Subcutaneous abdominal adipose tissue (tissue), 5 donors: ENCODE measurements around the gene C22orf39.

Experiments used
- H3K27ac ChIP-seq: one replicate; pipeline ENCODE4 v1.7.0; 2013; ENCODE audit warnings: low read depth, mild to moderate bottlenecking, inconsistent platforms, low read length, moderate library complexity
- H3K27me3 ChIP-seq, 5 donors: one replicate each; pipeline ENCODE4 v1.7.0; 2013; ENCODE audit warnings: low read length in 5 of 5, inconsistent platforms in 1 of 5; ENCODE audit not compliant: control insufficient read depth in 5 of 5, insufficient read depth in 4 of 5
- H3K36me3 ChIP-seq, 5 donors: one replicate each; pipeline ENCODE4 v1.7.0; 2013; ENCODE audit warnings: low read length in 5 of 5; ENCODE audit not compliant: control insufficient read depth in 5 of 5, insufficient read depth in 5 of 5
- H3K4me1 ChIP-seq, 5 donors: one replicate each; pipeline ENCODE4 v1.7.0; 2013; ENCODE audit warnings: low read length in 5 of 5, mild to moderate bottlenecking in 3 of 5, moderate library complexity in 1 of 5; ENCODE audit not compliant: control insufficient read depth in 5 of 5, insufficient read depth in 5 of 5
- H3K4me3 ChIP-seq, 5 donors: one replicate each; pipeline ENCODE4 v1.7.0; 2013; ENCODE audit warnings: low read length in 5 of 5, low read depth in 1 of 5
- H3K9ac ChIP-seq, 5 donors: one replicate each; pipeline ENCODE4 v1.7.0; 2013; ENCODE audit warnings: low read length in 5 of 5, mild to moderate bottlenecking in 4 of 5, moderate library complexity in 3 of 5
- H3K9me3 ChIP-seq, 5 donors: one replicate each; pipeline ENCODE4 v1.7.0; 2013; ENCODE audit warnings: low read length in 5 of 5; ENCODE audit not compliant: control insufficient read depth in 5 of 5
- donor health status: healthy.
- donor health status: healthy.
- donor health status: healthy.
- donor health status: healthy.
- donor health status: healthy.

The C22orf39 gene, protein sequence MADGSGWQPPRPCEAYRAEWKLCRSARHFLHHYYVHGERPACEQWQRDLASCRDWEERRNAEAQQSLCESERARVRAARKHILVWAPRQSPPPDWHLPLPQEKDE

DNA sequence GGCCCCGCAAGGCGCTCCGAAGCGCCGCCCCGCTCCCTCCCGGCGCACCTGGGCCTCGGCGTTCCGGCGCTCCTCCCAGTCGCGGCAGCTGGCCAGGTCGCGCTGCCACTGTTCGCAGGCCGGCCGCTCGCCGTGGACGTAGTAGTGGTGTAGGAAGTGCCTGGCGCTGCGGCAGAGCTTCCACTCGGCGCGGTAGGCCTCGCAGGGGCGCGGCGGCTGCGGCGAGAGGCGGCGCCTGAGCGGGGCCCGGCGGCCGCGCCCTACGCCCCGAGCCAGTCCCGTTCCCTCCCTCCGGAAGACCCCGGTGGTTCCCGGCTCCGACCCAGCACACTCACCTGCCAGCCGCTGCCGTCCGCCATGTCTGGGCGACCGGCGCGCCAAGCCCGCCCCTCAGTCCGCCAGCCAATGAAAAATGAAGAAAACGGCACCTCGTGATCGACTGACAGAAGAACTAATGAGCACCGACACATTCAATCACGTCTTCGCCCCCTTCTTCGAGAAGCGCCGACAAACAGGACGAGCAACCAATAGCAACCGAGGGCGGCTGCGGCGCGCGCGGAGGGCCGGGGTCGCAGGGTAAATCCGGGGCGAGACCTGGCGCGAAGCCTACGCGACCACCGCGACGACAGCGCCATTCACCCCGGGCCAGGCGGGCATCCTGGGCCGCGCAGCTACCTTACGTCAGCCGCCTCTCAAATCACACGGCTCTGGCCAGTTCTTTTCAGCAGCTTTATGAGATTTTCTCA is at the start of gene C22orf39:
TSS of gene C22orf39 (minus strand) at position 382 of the 746 bp plus-strand sequence. CDS start at position 359, 23 bp downstream.
- Histone ChIP-seq H3K4me3 (peak within 1 kb of the TSS; percentile 71 to 96 (median 84)), H3K9ac (peak within 1 kb of the TSS; percentile 82 to 94 (median 89)), H3K36me3 (peaks cover 5 to 42% (median 26%) of the 10 kb centered on the region in 5 donors), H3K27ac (peak within 1 kb of the TSS; percentile 80), H3K4me1 (peaks cover 3 to 27% (median 25%) of the 10 kb centered on the region in 5 donors), H3K9me3 (no peaks in the 10 kb centered on the region), H3K27me3 (no peaks in the 10 kb centered on the region)

DNA sequence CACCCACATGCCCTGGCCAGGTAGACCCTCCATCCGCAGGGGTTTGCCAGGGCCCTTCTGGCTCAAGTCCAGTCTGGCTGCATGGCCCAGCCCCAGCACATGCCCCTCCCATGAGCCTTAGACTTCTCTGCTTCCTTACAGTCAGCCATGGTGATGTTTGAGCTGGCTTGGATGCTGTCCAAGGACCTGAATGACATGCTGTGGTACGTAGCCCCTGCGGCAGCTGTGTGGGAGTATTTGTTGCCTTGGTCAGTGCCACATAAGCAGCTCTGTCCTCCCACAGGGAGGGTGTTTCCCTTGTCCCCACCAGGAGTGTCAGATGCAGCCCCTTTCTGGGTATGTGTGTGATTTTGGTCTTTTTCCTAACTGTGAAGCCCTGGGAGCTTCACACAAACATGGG is 49.7 kb upstream of the C22orf39 start:
- H3K4me1 ChIP-seq = peaks cover 0 to 9% (median 0%) of the 10 kb centered on the region in 5 donors
- no peak overlapping the region for H3K9ac ChIP-seq
- no peak overlapping the region for H3K4me3 ChIP-seq
- no peak overlapping the region for H3K27ac ChIP-seq
- no peaks in the 10 kb centered on the region for H3K36me3 ChIP-seq
- H3K9me3 ChIP-seq = no peaks in the 10 kb centered on the region
- no peaks in the 10 kb centered on the region for H3K27me3 ChIP-seq

DNA sequence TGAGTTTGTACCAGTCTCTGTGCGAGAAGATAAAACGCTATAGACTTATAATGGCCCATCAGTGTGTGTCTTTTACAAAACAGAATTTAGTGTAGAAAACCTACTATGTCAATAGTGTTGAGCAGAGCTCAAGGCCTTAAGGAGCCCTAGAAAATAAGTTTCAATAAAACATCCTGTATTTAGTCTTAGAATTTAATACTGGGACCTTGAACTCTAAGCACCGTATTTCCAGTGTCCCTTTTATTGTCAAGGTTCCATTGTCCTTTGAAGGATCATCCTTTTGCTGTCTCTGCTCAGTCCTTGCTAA is 48.8 kb upstream of the C22orf39 start:
- Histone ChIP-seq H3K9me3 (no peaks in the 10 kb centered on the region), H3K27ac (no peak overlapping the region), H3K4me1 (peaks cover 0 to 9% (median 0%) of the 10 kb centered on the region in 5 donors), H3K4me3 (no peak overlapping the region), H3K36me3 (no peaks in the 10 kb centered on the region), H3K9ac (no peak overlapping the region), H3K27me3 (no peaks in the 10 kb centered on the region)

DNA sequence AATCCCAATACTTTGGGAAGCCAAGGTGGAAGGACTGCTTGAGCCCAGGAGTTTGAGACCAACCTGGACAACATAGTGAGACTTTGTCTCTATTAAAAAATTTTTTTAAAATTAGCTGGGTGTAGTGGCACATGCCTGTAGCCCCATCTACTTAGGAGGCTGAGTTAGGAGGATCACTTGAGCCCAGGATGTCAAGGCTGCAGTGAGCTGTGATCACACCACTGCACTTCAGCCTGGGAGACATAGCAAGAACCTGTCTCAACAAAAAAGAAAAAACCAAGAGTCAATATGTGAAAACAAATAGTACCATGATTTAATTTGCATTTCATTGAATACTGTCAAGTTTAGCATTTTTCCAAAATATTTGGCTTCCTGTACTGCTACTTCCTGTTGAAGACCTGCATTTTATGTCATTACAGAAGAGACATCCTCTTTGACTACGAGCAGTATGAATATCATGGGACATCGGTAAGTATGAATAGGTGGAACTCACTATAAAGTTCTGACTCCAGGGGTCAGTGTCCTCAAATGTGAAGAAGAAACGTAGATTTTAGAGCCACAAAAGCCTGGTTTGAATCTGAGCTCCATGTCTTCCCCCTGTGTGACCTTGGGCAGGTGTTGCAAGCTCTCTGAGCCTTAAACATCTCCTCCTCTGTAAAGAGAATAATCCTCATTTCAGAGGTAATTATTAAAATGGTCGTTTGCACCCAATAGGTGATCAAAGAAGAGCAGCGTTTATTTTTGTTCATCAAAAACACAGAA is 48.2 kb upstream of the C22orf39 start:
- Histone ChIP-seq H3K9me3 (no peaks in the 10 kb centered on the region), H3K27me3 (no peaks in the 10 kb centered on the region), H3K9ac (no peak overlapping the region), H3K27ac (no peak overlapping the region), H3K4me3 (no peak overlapping the region), H3K4me1 (peaks cover 0 to 9% (median 0%) of the 10 kb centered on the region in 5 donors), H3K36me3 (no peaks in the 10 kb centered on the region)

DNA sequence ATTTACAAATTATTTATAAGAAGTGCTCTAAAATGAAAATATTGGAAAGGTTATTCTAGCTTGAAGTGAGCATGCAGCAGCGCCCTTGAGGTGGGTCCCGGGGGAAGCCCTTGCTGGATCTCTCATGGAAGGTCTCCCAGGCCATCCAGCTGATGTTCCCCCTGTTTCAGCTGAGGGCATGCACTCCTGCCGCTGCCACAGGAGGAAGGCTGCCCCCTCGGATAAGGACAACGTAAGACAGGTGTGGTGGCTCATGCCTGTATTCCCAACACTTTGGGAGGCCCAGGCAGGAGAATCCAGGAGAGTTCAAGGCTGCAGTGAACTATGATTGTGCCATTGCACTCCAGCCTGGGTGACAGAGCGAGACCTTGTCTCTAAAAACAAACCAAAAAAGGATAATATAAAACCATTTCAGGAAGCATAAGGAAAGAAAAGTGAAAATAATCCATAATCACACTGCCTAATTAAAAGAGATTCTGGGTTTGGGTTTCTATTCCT is 47.2 kb upstream of the C22orf39 start:
- Histone ChIP-seq H3K4me3 (no peak overlapping the region), H3K4me1 (peaks cover 0 to 9% (median 0%) of the 10 kb centered on the region in 5 donors), H3K36me3 (no peaks in the 10 kb centered on the region), H3K27ac (no peak overlapping the region), H3K27me3 (no peaks in the 10 kb centered on the region), H3K9me3 (no peaks in the 10 kb centered on the region), H3K9ac (no peak overlapping the region)

DNA sequence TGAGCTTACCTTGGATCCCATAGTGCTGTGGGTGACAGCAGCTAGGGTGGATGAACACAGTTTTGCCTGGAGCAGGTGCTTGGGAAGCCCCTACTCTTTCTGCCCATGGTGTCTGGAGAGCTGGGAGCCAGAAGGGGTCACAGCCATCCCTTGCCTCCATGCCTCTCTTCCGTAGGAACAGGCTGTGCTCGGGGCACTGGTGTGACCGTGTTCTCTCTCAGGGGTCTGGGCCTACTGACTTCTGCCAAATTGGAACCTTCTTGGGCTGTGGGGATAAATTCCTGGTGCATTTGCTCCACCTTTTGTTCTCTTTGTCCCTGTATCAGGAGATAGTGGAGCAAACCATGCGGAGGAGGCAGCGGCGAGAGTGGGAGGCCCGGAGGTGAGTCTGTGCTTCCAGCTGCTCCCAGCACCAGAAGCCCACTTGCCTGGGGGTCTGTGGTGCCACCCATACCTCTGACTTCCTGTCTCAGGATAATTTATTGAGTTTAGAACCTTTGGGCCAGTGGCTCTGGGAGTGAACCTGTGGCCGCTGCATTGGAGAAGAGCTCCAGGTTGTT is 46.6 kb upstream of the C22orf39 start:
- H3K36me3 ChIP-seq = no peaks in the 10 kb centered on the region
- no peak overlapping the region for H3K27ac ChIP-seq
- no peak overlapping the region for H3K4me3 ChIP-seq
- H3K4me1 ChIP-seq = peaks cover 0 to 9% (median 3%) of the 10 kb centered on the region in 5 donors
- H3K27me3 ChIP-seq = no peaks in the 10 kb centered on the region
- H3K9ac ChIP-seq = no peak overlapping the region
- H3K9me3 ChIP-seq = no peaks in the 10 kb centered on the region

DNA sequence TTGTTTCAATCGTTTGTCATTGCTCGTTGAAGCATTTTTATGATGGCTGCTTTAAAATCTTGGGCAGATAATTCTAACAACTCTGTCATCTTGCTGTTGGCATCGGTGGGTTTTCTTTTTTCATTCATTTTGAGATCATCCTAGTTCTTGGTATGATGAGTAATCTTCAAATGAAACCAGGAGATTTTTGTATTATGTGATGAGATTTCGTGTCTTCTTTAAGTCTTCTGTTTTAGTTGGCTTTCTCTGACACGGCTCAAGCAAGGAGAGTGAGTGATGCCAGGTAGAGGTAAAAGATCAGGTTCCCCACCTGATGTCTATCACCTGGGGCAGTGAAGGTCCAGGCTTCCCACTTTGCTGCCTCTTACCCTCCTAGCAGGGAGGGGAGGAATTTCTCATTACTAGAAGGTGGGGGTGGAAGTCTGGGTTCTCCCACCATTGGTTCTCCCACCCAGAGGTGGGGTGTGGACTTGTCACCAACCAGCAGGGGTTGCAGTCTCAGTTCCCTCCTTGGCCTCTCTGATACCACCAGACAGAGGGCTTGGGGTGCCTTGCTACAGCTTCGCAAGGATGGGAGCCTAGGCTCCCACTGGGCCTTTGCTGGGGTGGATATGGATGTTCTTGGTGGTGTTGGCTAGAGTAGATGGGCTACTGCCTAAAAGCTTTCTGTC is 45.1 kb upstream of the C22orf39 start:
- H3K4me1 ChIP-seq = peaks cover 0 to 9% (median 4%) of the 10 kb centered on the region in 5 donors
- H3K27ac ChIP-seq = no peak overlapping the region
- no peak overlapping the region for H3K9ac ChIP-seq
- H3K27me3 ChIP-seq = no peaks in the 10 kb centered on the region
- no peak overlapping the region for H3K4me3 ChIP-seq
- H3K36me3 ChIP-seq = no peaks in the 10 kb centered on the region
- H3K9me3 ChIP-seq = no peaks in the 10 kb centered on the region

DNA sequence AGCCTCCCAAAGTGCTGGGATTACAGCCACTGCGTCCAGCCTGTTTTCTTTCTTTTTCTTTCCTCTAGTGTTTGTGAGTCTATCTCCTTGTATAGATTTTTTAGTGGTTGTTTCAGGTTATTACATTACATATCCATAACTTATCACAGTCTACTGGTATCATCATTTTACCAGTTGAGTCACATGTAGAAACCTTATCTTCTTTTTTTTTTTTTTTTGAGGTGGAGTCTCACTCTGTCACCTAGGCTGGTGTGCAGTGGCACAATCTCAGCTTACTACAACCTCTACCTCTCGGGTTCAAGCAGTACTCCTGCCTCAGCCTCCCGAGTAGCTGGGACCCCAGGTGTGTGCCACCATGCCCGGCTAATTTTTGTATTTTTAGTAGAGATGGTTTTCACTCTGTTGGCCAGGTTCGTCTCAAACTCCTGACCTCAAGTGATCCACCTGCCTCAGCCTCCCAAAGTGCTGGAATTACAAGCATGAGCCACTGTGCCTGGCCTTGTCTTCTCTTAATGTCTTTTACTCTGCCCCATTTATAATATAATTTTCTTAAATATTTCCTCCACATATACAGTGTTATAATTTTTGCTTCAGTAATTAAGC is 43.2 kb upstream of the C22orf39 start:
- H3K27me3 ChIP-seq = no peaks in the 10 kb centered on the region
- H3K36me3 ChIP-seq = no peaks in the 10 kb centered on the region
- H3K9ac ChIP-seq = peak overlapping the region in 1 of 5 donors; percentile 39
- no peak overlapping the region for H3K4me3 ChIP-seq
- H3K27ac ChIP-seq = no peak overlapping the region
- H3K9me3 ChIP-seq = no peaks in the 10 kb centered on the region
- H3K4me1 ChIP-seq = peaks cover 0 to 7% (median 0%) of the 10 kb centered on the region in 5 donors
